GM23338 (cell line): Measurements from ENCODE around the gene RPL12. TPM values are rescaled to one million over a fixed set of nuclear protein-coding genes. Genes with fewer than 3 reads are reported as not detected.

ENCODE experiments used
- CREB1 ChIP-seq: fragments of 250-450 bp; sonication (Bioruptor Pico); IDR thresholded peaks from 2 replicates; pipeline ENCODE4 v1.5.0; 2020; ENCODE audit warnings: low read depth, mild to moderate bottlenecking, moderate library complexity
- EZH2 ChIP-seq: fragments of 200-600 bp; sonication (generic); IDR thresholded peaks from one replicate; pipeline ENCODE4 v1.8.0; 2017; ENCODE audit warnings: antibody characterized with exemption, mild to moderate bottlenecking, low read depth; ENCODE audit not compliant: unreplicated experiment
- EZH2phosphoT487 ChIP-seq: fragments of 200-600 bp; sonication (generic); IDR thresholded peaks from one replicate; pipeline ENCODE4 v1.8.1; 2018; ENCODE audit warnings: antibody characterized with exemption; ENCODE audit not compliant: unreplicated experiment
- JUNB ChIP-seq: IDR thresholded peaks from one replicate; pipeline ENCODE4 v1.6.1; 2016; ENCODE audit warnings: antibody characterized with exemption; ENCODE audit not compliant: unreplicated experiment
- POLR2AphosphoS5 ChIP-seq: IDR thresholded peaks from 2 replicates; pipeline ENCODE4 v1.6.1; 2016; ENCODE audit warnings: antibody characterized with exemption, low read depth
- REST ChIP-seq: IDR thresholded peaks from one replicate; pipeline ENCODE4 v1.6.1; 2018; ENCODE audit warnings: antibody characterized with exemption; ENCODE audit not compliant: unreplicated experiment
- STAT1 ChIP-seq: IDR thresholded peaks from one replicate; pipeline ENCODE4 v1.6.1; 2016; ENCODE audit warnings: antibody characterized with exemption; ENCODE audit not compliant: unreplicated experiment
- ZNF114 ChIP-seq: fragments of 250-450 bp; sonication (Bioruptor Pico); IDR thresholded peaks from 2 replicates; pipeline ENCODE4 v1.5.0; 2020; ENCODE audit warnings: mild to moderate bottlenecking, moderate library complexity
- ZNF331 ChIP-seq: fragments of 250-450 bp; sonication (Bioruptor Pico); IDR thresholded peaks from 2 replicates; pipeline ENCODE4 v1.5.0; 2020; ENCODE audit warnings: low read depth, mild to moderate bottlenecking, moderate library complexity
- ZNF462 ChIP-seq: fragments of 250-450 bp; sonication (Bioruptor Pico); IDR thresholded peaks from 2 replicates; pipeline ENCODE4 v1.5.0; 2020; ENCODE audit warnings: mild to moderate bottlenecking, moderate library complexity
- polyA plus RNA-seq: library from polyadenylated mRNA; unstranded; fragments of >200 nt; fragmentation: Nextera tagmentation; extraction: Ambion mirVana; gene quantifications from 2 replicates; pipeline ENCODE4 v1.2.1, GENCODE V29; 2016
- total RNA-seq: library from RNA; depleted of rRNA; stranded (reverse); fragments of >200 nt; shearing (Covaris generic); gene quantifications from 2 replicates; pipeline ENCODE4 v1.2.3, GENCODE V29; 2014

RPL12 gene
- total and polyA plus RNA-seq, 2 experiments from 2014 or later: 2,121 to 2,596 TPM

GRCh38 chr9:127415141-127415540 is 36.1 kb downstream of the RPL12 start (continued):
- no peak for TF ChIP-seq ZNF462 (CRISPR knock-in tag)
- no peak for TF ChIP-seq EZH2
- no peak for TF ChIP-seq CREB1 (CRISPR knock-in tag)
- no peak for TF ChIP-seq STAT1
- TF ChIP-seq JUNB: no peak
- TF ChIP-seq POLR2AphosphoS5: no peak
- TF ChIP-seq ZNF331 (CRISPR knock-in tag): no peak
- no peak for TF ChIP-seq EZH2phosphoT487
- no peak for TF ChIP-seq ZNF114
- no peak for TF ChIP-seq REST
